Hematopoietic multipotent progenitor cell (in vitro differentiated cells): ENCODE measurements around the gene GJA3. TPM values are rescaled to one million over a fixed set of nuclear protein-coding genes. Genes with fewer than 3 reads are reported as not detected.
A peak's percentile ranks its signal among the peaks of the same experiment; 100 is the strongest.

Experiments used
- DNase-seq, 3 donors: peaks; one replicate each; pipeline ENCODE4 v3.0.0-alpha.2; 2011 to 2015; ENCODE audit warnings: low read depth in 2 of 3, low spot score in 2 of 3
- total RNA-seq: library from RNA; depleted of rRNA; stranded (reverse); fragments of >200 nt; gene quantifications from one replicate; pipeline ENCODE4 v1.2.3, GENCODE V29; 2012

The GJA3 gene
- total RNA-seq, 1 donor = not detected

- DNase-seq = no peak
Observed at GRCh38 chr13:20185366-20186056, 24.7 kb upstream of the GJA3 start.

GRCh38 chr13:20182231-20182846 is 21.5 kb upstream of the GJA3 start:
- peak; percentile 52 to 82 (median 69) for DNase-seq

GRCh38 chr13:20181188-20181587 is 20.3 kb upstream of the GJA3 start:
- DNase-seq = no peak

GRCh38 chr13:20178156-20178555 is 17.3 kb upstream of the GJA3 start:
- DNase-seq = no peak

- DNase-seq = no peak
Observed at GRCh38 chr13:20177049-20177831, 16.4 kb upstream of the GJA3 start.

GRCh38 chr13:20175907-20176652 is 15.2 kb upstream of the GJA3 start:
- no peak for DNase-seq

GRCh38 chr13:20175406-20175794 is 14.5 kb upstream of the GJA3 start:
- DNase-seq = no peak

GRCh38 chr13:20174656-20175405 is 14.0 kb upstream of the GJA3 start:
- DNase-seq = peak in 2 of 3 donors; percentile 88 to 89

- no peak for DNase-seq
Observed at GRCh38 chr13:20173116-20173746, 12.4 kb upstream of the GJA3 start.

GRCh38 chr13:20171364-20171763 is 10.5 kb upstream of the GJA3 start:
- no peak for DNase-seq

GRCh38 chr13:20170921-20171320 is 10.1 kb upstream of the GJA3 start:
- no peak for DNase-seq

GRCh38 chr13:20168396-20168795 is 7.5 kb upstream of the GJA3 start:
- no peak for DNase-seq

- no peak for DNase-seq
Observed at GRCh38 chr13:20165417-20166257, 4.8 kb upstream of the GJA3 start.

GRCh38 chr13:20161951-20162300 is 1.1 kb upstream of the GJA3 start:
- DNase-seq = no peak

GRCh38 chr13:20161275-20161950 is 561 bp upstream of the GJA3 start:
- peak in 2 of 3 donors; percentile 37 to 55 for DNase-seq

- DNase-seq = peak in 1 of 3 donors; percentile 21
Observed at GRCh38 chr13:20159646-20160305, 1.1 kb downstream of the GJA3 start.

GRCh38 chr13:20157151-20157796 is 3.6 kb downstream of the GJA3 start:
- peak in 1 of 3 donors; percentile 13 for DNase-seq
